Vagina (tissue), 2 donors: ENCODE data around the gene LITAF. TPM values are rescaled to one million over a fixed set of nuclear protein-coding genes. Genes with fewer than 3 reads are reported as not detected.

Experiments
- DNase-seq, 2 donors: peaks; one replicate each; pipeline ENCODE4 v3.0.0-alpha.2; 2017; ENCODE audit errors: extremely low spot score in 2 of 2
- H3K27ac ChIP-seq: fragments of 200-600 bp; sonication (generic); one replicate; pipeline ENCODE4 v1.5.1; 2019
- H3K27me3 ChIP-seq: fragments of 200-600 bp; sonication (generic); one replicate; pipeline ENCODE4 v1.5.1; 2019
- H3K36me3 ChIP-seq, 2 donors: fragments of 200-600 bp; sonication (generic); one replicate each; pipeline ENCODE4 v1.5.1; 2017 to 2019
- H3K4me1 ChIP-seq: fragments of 200-600 bp; sonication (generic); one replicate; pipeline ENCODE4 v1.5.1; 2019
- H3K4me3 ChIP-seq, 2 donors: fragments of 200-600 bp; sonication (generic); 1 replicate in 1 of 2; 2 replicates in 1 of 2; pipeline ENCODE4 v1.5.1; 2016 to 2019
- H3K9me3 ChIP-seq: fragments of 200-600 bp; sonication (generic); one replicate; pipeline ENCODE4 v1.5.1; 2019
- CTCF ChIP-seq, 3 experiments: fragments of 450-650 bp in 2 of 3; fragments of 200-600 bp in 1 of 3; sonication (generic) in 1 of 3; IDR thresholded peaks; one replicate each; pipeline ENCODE4 v1.5.1; 2017 to 2019; ENCODE audit warnings: antibody characterized with exemption in 3 of 3, mild to moderate bottlenecking in 2 of 3, moderate library complexity in 2 of 3
- POLR2A ChIP-seq, 2 donors: fragments of 450-650 bp; IDR thresholded peaks; one replicate each; pipeline ENCODE4 v1.6.1; 2017; ENCODE audit warnings: antibody characterized with exemption in 2 of 2, mild to moderate bottlenecking in 2 of 2, moderate library complexity in 2 of 2
- POLR2AphosphoS5 ChIP-seq, 2 donors: sonication (generic); formaldehyde crosslinking; IDR thresholded peaks; one replicate each; pipeline ENCODE4 v1.9.0; 2017; ENCODE audit warnings: antibody characterized with exemption in 2 of 2, mild to moderate bottlenecking in 2 of 2, low read depth in 1 of 2; ENCODE audit not compliant: insufficient read depth in 1 of 2
- intact Hi-C: fragments of 100-400 bp; cut with DNase I; formaldehyde crosslinking; loops from one replicate; pipeline ENCODE4 v1.15.1; 2023
- total RNA-seq: library from RNA; depleted of rRNA; stranded (reverse); fragments of >200 nt; gene quantifications from one replicate; pipeline ENCODE4 v1.2.3, GENCODE V29; 2016

Gene LITAF
- total RNA-seq, 1 donor from 2014 or later, result 111 TPM

DNA sequence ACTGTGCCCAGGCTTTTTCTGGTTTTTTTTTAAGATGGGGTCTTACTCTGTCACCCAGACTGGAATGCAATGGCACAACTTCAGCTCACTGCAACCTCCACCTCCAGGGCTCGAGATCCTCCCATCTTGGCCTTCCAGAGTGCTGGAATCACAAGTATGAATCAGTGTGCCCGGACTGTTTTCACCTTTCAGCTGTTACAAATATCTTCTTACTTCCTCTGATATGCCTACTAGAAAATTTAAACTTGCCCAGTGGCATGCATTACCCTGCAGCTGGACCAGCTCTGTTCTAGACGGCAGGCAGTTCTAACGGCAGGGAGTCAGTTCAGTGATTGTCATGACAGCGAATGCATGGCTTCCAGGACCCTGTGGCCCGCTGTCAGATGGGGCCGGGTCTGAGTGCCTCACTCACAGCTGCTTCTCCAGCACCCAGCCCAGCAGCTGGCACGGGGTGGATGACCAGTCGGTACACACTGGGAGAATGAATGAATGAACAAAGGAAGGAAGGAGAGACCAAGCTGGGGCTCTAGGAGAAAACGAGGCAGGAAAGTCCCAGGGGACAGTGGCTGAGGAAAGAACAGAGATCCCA, 28.0 kb upstream of the LITAF start:
- Histone ChIP-seq H3K4me1 (peaks cover 27% of the 10 kb centered on the region), H3K27me3 (no peaks in the 10 kb centered on the region), H3K27ac (peak overlapping the region; percentile 61), H3K36me3 (no peaks in the 10 kb centered on the region), H3K9me3 (no peaks in the 10 kb centered on the region), H3K4me3 (no peak overlapping the region)
- intact Hi-C loops, result no loop called here
- TF ChIP-seq POLR2AphosphoS5 (IDR thresholded peaks at IDR 0.05; ENCODE audit: insufficient read depth in 1 of 2, low read depth in 1 of 2), result no peak
- no peak for TF ChIP-seq POLR2A (IDR thresholded peaks at IDR 0.05)
- no peak for TF ChIP-seq CTCF (IDR thresholded peaks at IDR 0.05)
- no peak for DNase-seq

GRCh38 chr16:11613381-11614303, 26.9 kb upstream of the LITAF start:
- no peak for DNase-seq
- intact Hi-C loops, result no loop called here
- no peaks in the 10 kb centered on the region for H3K9me3 ChIP-seq
- no peaks in the 10 kb centered on the region for H3K36me3 ChIP-seq
- peak; percentile 47 to 58 for TF ChIP-seq POLR2AphosphoS5 (IDR thresholded peaks at IDR 0.05; ENCODE audit: insufficient read depth in 1 of 2, low read depth in 1 of 2)
- TF ChIP-seq CTCF (IDR thresholded peaks at IDR 0.05), result no peak
- no peak for TF ChIP-seq POLR2A (IDR thresholded peaks at IDR 0.05)
- no peak overlapping the region for H3K4me3 ChIP-seq
- H3K27me3 ChIP-seq, result no peaks in the 10 kb centered on the region
- peak overlapping the region; percentile 61 for H3K27ac ChIP-seq
- H3K4me1 ChIP-seq, result peaks cover 16% of the 10 kb centered on the region

DNA sequence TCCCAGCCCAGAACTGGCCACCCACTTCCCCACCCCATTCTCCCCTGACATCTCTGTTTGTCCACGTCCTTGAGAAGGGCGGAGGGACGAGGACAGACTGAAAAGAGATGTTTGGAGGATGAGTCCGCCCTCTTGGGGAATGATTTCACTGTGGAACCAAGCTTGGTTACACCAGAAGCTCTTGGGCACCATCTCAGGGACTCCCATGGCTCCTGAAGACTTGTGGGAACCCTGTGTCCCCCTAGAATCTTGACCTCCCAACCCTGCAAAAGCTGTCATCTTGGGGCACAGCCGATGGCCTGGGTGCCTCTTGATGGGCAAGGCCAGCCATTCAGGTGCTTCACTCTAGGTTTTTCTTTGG, 25.9 kb upstream of the LITAF start:
- H3K36me3 ChIP-seq, result no peaks in the 10 kb centered on the region
- no peaks in the 10 kb centered on the region for H3K27me3 ChIP-seq
- no peak for DNase-seq
- TF ChIP-seq POLR2AphosphoS5 (IDR thresholded peaks at IDR 0.05; ENCODE audit: insufficient read depth in 1 of 2, low read depth in 1 of 2) (no peak), POLR2A (IDR thresholded peaks at IDR 0.05) (no peak), CTCF (IDR thresholded peaks at IDR 0.05) (no peak)
- intact Hi-C loops, result no loop called here
- peaks cover 13% of the 10 kb centered on the region for H3K4me1 ChIP-seq
- no peaks in the 10 kb centered on the region for H3K9me3 ChIP-seq
- peak overlapping the region; percentile 43 for H3K27ac ChIP-seq
- no peak overlapping the region for H3K4me3 ChIP-seq

- intact Hi-C loops, result no loop called here
- Histone ChIP-seq H3K4me1 (peaks cover 13% of the 10 kb centered on the region), H3K4me3 (no peak overlapping the region), H3K27ac (peak overlapping the region; percentile 43), H3K36me3 (no peaks in the 10 kb centered on the region), H3K9me3 (no peaks in the 10 kb centered on the region), H3K27me3 (no peaks in the 10 kb centered on the region)
- TF ChIP-seq CTCF (IDR thresholded peaks at IDR 0.05), result no peak
- DNase-seq, result no peak
Observed at GRCh38 chr16:11611871-11612664, 25.3 kb upstream of the LITAF start.
